ENCODE data around the gene POLE4.

Gene POLE4

DNA sequence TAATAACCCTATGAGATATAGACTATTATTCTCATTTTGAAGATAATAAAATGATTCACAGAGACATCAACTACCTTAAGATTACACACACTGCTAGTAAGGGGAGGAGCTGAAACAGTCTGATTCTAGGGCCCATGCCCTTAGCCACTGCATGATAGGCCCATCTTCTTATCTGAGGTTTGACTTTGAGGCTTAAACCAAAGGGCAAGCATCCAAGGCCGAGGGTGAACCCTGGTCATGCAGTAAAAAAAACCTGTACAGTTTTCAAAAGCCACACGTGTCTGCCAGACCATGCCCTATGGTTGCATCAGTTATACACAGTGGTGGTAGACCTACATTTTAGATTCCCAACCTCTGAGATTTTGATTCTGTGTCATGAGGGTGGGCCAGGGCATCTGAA, 44.8 kb downstream of the POLE4 start:
- no peak for DNase-seq

DNA sequence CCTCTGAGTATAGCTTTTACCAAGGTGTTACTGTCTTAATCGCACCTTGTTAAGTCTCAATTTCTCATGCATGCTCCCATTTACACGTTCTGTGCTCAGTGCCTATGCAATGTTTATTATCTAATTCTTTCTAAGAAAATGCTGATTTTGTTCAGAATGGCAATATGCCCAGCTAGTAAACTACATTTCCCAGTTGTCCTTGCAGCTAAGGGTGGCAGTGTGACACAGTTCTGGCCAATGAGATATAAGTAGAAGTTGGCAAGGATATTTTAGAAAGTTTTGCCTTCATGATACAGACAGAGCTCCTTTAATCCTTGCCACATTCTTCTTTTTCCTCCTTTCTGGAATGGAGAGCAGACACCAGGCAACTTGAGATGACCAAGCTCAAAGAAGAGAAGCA, 45.3 kb downstream of the POLE4 start:
- no peak for DNase-seq

DNA sequence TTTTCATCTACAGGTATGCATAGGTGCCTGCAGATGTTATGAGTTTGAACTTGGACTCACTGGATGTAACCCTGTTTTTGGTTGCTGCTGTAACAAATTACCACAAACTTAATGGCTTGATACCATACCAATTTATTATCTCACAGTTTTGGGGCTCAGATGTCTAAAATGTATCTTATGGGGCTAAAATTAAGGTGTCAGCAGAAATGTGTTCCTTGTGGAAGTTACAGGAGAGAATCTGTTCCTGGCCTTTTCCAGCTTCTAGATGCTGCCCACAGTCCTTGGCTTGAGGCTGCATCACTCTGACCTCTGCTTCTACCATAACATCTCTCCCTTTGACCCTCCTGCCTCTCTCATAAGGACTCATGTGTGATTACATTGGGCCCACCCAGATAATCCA, 47.6 kb downstream of the POLE4 start:
- DNase-seq: no peak

DNA sequence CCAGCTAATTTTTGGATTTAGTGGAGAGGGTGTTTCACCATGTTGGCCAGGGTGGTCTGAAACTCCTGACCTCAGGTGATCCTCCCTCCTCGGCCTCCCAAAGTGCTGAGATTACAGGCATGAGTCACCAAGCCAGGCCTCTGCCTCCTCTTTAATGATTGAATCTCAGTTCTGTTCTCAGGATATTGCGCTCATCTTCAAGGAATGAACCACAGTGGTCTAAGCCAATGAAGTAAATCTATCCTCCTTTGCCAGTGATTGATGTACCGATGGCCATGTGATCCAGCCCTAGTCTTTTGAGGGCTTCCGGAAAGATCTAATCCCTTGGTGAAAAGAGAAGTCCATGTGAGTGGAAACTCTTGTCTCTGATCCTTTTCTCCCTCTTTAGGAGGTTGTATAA, 48.6 kb downstream of the POLE4 start:
- DNase-seq: no peak

DNA sequence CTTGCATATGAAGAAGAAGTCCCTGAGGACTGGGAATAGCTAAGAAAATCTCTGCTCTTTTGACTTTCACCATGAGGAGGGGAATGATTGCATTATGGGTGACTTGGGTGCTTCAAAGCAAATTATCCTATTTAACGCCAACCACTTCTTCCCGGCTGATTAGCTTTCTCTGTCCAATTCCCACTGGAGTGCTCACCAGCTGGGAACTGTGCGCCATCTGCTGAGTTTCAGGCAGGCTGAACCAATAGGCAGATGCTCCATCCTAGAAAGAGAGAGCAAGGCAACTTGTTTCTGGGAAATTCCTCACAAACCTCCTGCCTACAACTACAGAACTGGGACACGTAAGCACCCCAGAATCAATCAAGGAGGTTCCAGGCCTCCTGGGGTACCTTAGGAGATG, 49.4 kb downstream of the POLE4 start:
- DNase-seq: no peak

DNA sequence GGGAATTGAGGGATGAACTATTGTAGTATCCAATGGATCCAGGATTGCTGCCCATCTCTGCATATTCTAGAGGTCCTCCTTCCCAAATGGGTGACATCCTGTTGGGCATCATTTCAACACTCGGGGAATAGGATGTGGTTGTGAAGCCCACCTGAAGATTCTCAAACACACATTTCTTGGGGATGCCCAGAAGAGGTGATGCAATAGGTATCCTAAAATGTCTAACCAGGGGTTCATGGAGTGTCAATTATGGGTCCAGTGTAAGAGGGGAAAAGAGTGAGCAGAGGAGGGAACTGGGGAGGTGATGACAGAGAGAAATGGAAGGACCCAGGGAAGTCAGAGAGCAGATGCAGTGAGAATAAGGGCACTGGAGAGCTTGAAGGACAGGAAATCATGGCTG, 52.1 kb downstream of the POLE4 start:
- DNase-seq: no peak

DNA sequence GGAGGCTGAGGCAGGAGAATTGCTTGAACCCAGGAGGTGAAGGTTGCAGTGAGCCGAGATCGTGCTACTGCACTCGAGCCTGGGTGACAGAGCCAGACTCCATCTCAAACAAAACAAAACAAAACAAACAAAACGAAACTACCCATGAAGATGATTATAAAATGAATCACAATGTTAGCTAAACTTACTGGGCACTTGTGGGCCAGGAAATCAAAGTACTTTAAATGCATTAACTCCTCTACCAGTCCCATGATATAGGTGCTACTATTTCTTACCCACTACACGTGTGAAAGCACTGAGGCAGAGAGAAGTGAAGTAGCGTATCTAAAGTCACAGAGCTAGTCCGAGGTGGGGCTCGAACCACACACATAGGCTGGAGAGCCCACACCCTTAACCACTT, 53.6 kb downstream of the POLE4 start:
- DNase-seq: no peak

DNA sequence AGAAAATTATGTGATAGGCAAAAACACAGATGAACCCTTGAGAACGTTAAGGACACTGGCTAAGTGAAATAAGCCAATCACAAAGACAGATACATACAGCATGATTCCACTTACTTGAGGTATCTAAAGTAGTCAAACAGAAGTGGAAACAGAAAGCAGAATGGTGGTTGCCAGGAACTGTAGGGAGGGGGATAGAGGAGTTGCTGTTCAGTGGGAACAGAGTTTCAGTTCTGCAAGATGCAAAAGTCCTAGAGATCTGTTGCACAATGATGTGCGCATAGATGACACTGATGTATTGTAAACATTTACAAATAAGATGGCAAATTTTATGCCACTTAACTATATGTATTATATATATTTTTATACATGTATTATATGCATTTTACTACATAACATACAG, 59.7 kb downstream of the POLE4 start:
- DNase-seq: peak; percentile 1

All from CD4-positive, alpha-beta T cell treated with Interleukin-4 for 4 hours (primary cell).